Duodenal mucosa (tissue), 2 donors: ENCODE data around the gene CLEC18C.
"Not testable (repeated sequence)": the region's sequence is repeated elsewhere in the genome, so short reads cannot be mapped to it uniquely, and the experiment has no call there.

Experiments
- H3K27ac ChIP-seq: one replicate; pipeline ENCODE4 v1.7.0; 2013; ENCODE audit warnings: low read depth, low read length
- H3K27me3 ChIP-seq, 2 donors: one replicate each; pipeline ENCODE4 v1.7.0; 2013; ENCODE audit warnings: low read length in 2 of 2, control low read depth in 1 of 2; ENCODE audit not compliant: insufficient read depth in 2 of 2, control insufficient read depth in 1 of 2
- H3K36me3 ChIP-seq, 2 donors: one replicate each; pipeline ENCODE4 v1.7.0; 2013; ENCODE audit warnings: low read length in 2 of 2, control low read depth in 1 of 2; ENCODE audit not compliant: insufficient read depth in 2 of 2, control insufficient read depth in 1 of 2
- H3K4me1 ChIP-seq, 2 donors: one replicate each; pipeline ENCODE4 v1.7.0; 2013; ENCODE audit warnings: low read length in 2 of 2, control low read depth in 1 of 2; ENCODE audit not compliant: insufficient read depth in 2 of 2, control insufficient read depth in 1 of 2
- H3K4me3 ChIP-seq, 2 donors: one replicate each; pipeline ENCODE4 v1.7.0; 2013; ENCODE audit warnings: low read length in 2 of 2, low read depth in 1 of 2
- H3K9ac ChIP-seq, 2 donors: one replicate each; pipeline ENCODE4 v1.7.0; 2013; ENCODE audit warnings: low read length in 2 of 2, low read depth in 1 of 2
- H3K9me3 ChIP-seq, 2 donors: one replicate each; pipeline ENCODE4 v1.7.0; 2013; ENCODE audit warnings: low read length in 2 of 2, control low read depth in 1 of 2; ENCODE audit not compliant: control insufficient read depth in 1 of 2

The CLEC18C gene

GRCh38 chr16:70173212-70173837 lies at the start of gene CLEC18C:
TSS of gene CLEC18C (plus strand) at chr16:70173787. CDS start at chr16:70174279, 492 bp downstream.
- not testable (repeated sequence) for H3K36me3 ChIP-seq, H3K9ac ChIP-seq, H3K27me3 ChIP-seq, H3K4me3 ChIP-seq, H3K9me3 ChIP-seq, H3K27ac ChIP-seq, H3K4me1 ChIP-seq

GRCh38 chr16:70123822-70124221 lies 49.8 kb upstream of the CLEC18C start:
- not testable (repeated sequence) for H3K4me1 ChIP-seq, H3K27me3 ChIP-seq, H3K9ac ChIP-seq, H3K4me3 ChIP-seq, H3K27ac ChIP-seq, H3K9me3 ChIP-seq
- peaks cover 0 to 58% of the 10 kb centered on the region in 2 donors for H3K36me3 ChIP-seq

- peaks cover 4 to 71% of the 10 kb centered on the region in 2 donors for H3K36me3 ChIP-seq
- H3K4me3 ChIP-seq, H3K27me3 ChIP-seq, H3K9ac ChIP-seq, H3K27ac ChIP-seq, H3K9me3 ChIP-seq, H3K4me1 ChIP-seq: not testable (repeated sequence)
Observed at GRCh38 chr16:70126226-70126625, 47.4 kb upstream of the CLEC18C start.

GRCh38 chr16:70127706-70128105 lies 45.9 kb upstream of the CLEC18C start:
- not testable (repeated sequence) for H3K4me1 ChIP-seq, H3K27me3 ChIP-seq, H3K27ac ChIP-seq, H3K4me3 ChIP-seq, H3K9ac ChIP-seq, H3K9me3 ChIP-seq
- peaks cover 4 to 65% of the 10 kb centered on the region in 2 donors for H3K36me3 ChIP-seq

- peaks cover 4 to 62% of the 10 kb centered on the region in 2 donors for H3K36me3 ChIP-seq
- H3K9ac ChIP-seq, H3K27me3 ChIP-seq, H3K4me3 ChIP-seq, H3K27ac ChIP-seq, H3K4me1 ChIP-seq, H3K9me3 ChIP-seq: not testable (repeated sequence)
Observed at GRCh38 chr16:70128844-70129243, 44.7 kb upstream of the CLEC18C start.

GRCh38 chr16:70135796-70136195 lies 37.8 kb upstream of the CLEC18C start:
- H3K9ac ChIP-seq, H3K9me3 ChIP-seq, H3K27ac ChIP-seq, H3K4me1 ChIP-seq, H3K4me3 ChIP-seq, H3K27me3 ChIP-seq: not testable (repeated sequence)
- H3K36me3 ChIP-seq: peaks cover 0 to 57% of the 10 kb centered on the region in 2 donors

GRCh38 chr16:70136595-70136994 lies 37.0 kb upstream of the CLEC18C start:
- not testable (repeated sequence) for H3K27ac ChIP-seq, H3K9me3 ChIP-seq, H3K27me3 ChIP-seq, H3K9ac ChIP-seq, H3K4me3 ChIP-seq, H3K4me1 ChIP-seq
- H3K36me3 ChIP-seq: peaks cover 0 to 64% of the 10 kb centered on the region in 2 donors

GRCh38 chr16:70142739-70143138 lies 30.8 kb upstream of the CLEC18C start:
- not testable (repeated sequence) for H3K9me3 ChIP-seq, H3K27ac ChIP-seq, H3K4me1 ChIP-seq, H3K9ac ChIP-seq, H3K27me3 ChIP-seq, H3K4me3 ChIP-seq
- H3K36me3 ChIP-seq: peaks cover 3 to 65% of the 10 kb centered on the region in 2 donors

GRCh38 chr16:70143231-70143895 lies 30.2 kb upstream of the CLEC18C start:
- H3K27ac ChIP-seq, H3K9ac ChIP-seq, H3K9me3 ChIP-seq, H3K27me3 ChIP-seq, H3K4me1 ChIP-seq, H3K4me3 ChIP-seq: not testable (repeated sequence)
- peaks cover 3 to 68% of the 10 kb centered on the region in 2 donors for H3K36me3 ChIP-seq

GRCh38 chr16:70147853-70148252 lies 25.7 kb upstream of the CLEC18C start:
- peaks cover 13% of the 10 kb centered on the region in 2 donors for H3K4me1 ChIP-seq
- peaks cover 12 to 68% of the 10 kb centered on the region in 2 donors for H3K36me3 ChIP-seq
- H3K9ac ChIP-seq, H3K27ac ChIP-seq, H3K9me3 ChIP-seq, H3K4me3 ChIP-seq, H3K27me3 ChIP-seq: not testable (repeated sequence)
